Stimulated activated CD8-positive, alpha-beta memory T cell treated with anti-CD3 and anti-CD28 coated beads, Interleukin-2, amount 100 ng/mL, for 1 hour (primary cell): Measurements from ENCODE around the gene FOXO4.

Source experiments
- DNase-seq, 2 donors: peaks; one replicate each; pipeline ENCODE4 v3.0.0-alpha.2; 2020; ENCODE audit warnings: low read depth in 2 of 2

The FOXO4 gene

GRCh38 chrX:71099736-71100135 lies 4.1 kb downstream of the FOXO4 start:
- DNase-seq: no peak

- DNase-seq: no peak
Measured at GRCh38 chrX:71100581-71101505, 5.2 kb downstream of the FOXO4 start.

GRCh38 chrX:71102292-71102691 lies 6.6 kb downstream of the FOXO4 start:
- no peak for DNase-seq

GRCh38 chrX:71103110-71103983 lies 7.7 kb downstream of the FOXO4 start:
- DNase-seq: no peak

GRCh38 chrX:71105628-71106027 lies 10.0 kb downstream of the FOXO4 start:
- DNase-seq: no peak

DNA sequence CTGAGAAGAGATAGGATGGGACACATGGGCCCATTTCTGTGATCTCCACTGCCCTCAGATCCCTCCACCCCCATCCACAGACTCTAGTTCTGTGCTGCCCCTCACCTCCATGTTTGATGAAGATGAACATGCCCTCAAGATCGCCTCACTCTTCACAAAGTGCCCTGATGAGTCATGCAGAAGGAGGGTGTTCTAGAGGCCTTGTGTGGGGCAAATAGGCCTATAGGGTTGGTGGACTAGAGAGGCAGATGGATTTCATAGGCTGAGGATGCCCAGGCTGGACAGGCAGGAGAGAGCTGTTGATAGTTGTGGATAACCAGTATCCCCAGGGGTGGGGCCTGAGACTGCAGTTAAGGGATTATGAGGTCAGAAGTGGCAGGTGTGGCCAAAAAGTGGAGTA lies 10.8 kb downstream of the FOXO4 start, which contains the start of gene CXorf65:
CXorf65 (minus strand) TSS at position 314 of the 400 bp plus-strand sequence; CDS start at position 130, 184 bp downstream.
- DNase-seq: no peak

- DNase-seq: no peak
Measured at GRCh38 chrX:71107245-71107644, 11.6 kb downstream of the FOXO4 start.

GRCh38 chrX:71107762-71108360 lies 12.2 kb downstream of the FOXO4 start:
- no peak for DNase-seq

- DNase-seq: no peak
Measured at GRCh38 chrX:71109051-71109450, 13.4 kb downstream of the FOXO4 start.

DNA sequence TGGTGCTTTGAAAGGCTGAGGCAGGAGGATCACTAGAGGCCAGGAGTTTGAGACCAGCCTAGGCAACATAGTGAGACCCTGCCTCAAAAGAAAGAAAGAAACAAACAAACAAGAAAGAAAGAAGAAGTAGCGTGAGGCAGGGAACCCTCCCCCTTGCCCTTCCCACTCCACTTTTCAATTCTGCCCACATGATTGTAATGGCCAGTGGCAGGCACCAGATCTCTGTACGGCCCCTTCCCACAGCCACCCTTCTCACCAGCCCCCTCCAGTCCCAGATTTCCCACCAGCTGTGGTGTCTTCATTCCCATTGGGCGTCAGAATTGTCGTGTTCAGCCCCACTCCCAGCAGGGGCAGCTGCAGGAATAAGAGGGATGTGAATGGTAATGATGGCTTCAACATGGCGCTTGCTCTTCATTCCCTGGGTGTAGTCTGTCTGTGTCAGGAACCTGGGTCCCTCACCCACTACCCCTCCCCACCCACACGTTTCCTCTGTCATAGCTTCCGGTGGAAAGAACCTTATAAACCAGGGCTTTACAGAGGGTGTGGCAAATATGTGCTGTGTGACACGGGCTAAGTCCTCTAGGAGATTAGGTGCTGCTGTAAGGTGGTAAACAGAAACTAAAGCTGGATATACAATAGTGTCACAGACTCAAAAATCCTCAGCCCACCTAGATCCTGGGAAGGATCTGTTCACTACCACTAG lies 15.6 kb downstream of the FOXO4 start, which contains the start of gene IL2RG:
IL2RG (minus strand) TSS at position 437 of the 703 bp plus-strand sequence; CDS start at position 399, 38 bp downstream.
- peak; percentile 46 to 58 for DNase-seq

DNA sequence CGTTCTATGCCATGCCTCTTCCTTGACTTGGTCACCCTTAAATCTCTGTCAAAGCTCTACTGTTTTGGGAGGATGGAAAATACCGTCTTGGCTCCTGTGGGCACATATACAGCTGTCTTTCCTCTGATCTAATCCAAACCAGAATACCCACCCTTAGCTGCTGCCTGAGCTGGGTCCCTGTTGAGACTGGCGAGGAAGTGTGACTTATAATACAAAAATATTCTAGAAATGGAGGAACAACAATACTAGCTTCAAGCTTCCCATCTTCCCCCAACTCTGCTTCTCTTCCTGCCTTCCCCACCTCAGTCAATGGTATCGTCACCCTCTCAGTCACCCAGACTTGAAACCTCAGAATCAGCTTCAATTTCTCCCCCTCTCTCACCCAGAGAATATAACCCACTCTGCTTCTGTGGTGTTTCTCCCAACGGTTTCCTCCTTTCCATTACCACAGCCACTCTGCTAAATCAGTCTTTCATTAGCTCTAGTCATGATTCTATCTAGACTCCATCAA lies 16.3 kb downstream of the FOXO4 start:
- DNase-seq: no peak

GRCh38 chrX:71117358-71117757 lies 21.7 kb downstream of the FOXO4 start:
- no peak for DNase-seq

GRCh38 chrX:71118032-71118984 lies 22.7 kb downstream of the FOXO4 start, which contains the start of gene MED12:
MED12 (plus strand) TSS chrX:71118596; CDS start chrX:71118755, 159 bp downstream.
- DNase-seq: peak; percentile 59 to 72

DNA sequence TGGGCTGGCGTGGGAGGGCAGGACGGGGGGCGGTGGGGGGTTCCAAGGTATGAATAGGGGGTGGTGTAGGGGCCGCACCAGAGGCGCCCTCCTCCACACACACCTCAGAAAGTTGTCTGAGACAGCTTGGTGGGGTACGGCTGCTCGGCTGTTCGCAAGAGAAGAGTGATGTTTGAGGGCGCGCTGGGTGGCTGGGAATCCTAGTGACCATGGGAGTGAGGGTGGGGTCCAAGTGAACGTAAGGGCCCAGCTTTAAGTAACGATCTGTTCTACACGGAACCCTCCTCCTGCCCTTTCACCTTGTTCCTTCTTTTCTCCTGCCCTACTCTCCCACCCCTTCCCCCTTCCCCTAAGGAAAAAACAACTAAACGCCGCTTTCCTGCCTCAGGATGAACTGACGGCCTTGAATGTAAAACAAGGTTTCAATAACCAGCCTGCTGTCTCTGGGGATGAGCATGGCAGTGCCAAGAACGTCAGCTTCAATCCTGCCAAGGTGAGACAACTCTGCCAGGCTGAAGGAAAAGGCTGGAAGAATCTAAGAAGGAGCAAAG lies 23.4 kb downstream of the FOXO4 start:
- no peak for DNase-seq

DNA sequence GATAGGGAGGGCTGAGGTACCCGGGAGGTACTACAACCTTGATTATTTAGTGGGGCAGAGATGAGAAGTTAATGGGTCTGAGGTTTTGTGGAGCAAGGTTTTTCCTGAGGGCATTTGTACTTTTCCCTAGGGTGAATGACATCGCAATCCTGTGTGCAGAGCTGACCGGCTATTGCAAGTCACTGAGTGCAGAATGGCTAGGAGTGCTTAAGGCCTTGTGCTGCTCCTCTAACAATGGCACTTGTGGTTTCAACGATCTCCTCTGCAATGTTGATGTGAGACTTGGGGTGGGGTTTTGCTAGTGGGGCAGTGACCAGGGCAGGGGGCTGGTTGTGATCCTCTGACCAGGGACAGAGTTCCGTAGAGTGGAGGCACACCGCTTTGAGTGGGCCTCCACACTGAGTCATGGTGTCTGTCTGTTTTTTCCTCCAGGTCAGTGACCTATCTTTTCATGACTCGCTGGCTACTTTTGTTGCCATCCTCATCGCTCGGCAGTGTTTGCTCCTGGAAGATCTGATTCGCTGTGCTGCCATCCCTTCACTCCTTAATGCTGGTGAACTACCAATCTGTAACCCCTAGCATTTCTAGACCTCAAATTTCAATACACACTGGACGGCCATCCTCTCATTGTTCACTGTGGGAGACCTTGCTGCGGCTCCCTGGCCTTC lies 32.6 kb downstream of the FOXO4 start:
- no peak for DNase-seq

GRCh38 chrX:71128915-71129765 lies 33.5 kb downstream of the FOXO4 start:
- peak; percentile 43 to 50 for DNase-seq

- DNase-seq: no peak
Measured at GRCh38 chrX:71131510-71131909, 35.9 kb downstream of the FOXO4 start.

- DNase-seq: no peak
Measured at GRCh38 chrX:71140440-71140839, 44.8 kb downstream of the FOXO4 start.
